ENCODE data around the gene UBE2C. TPM values are rescaled to one million over a fixed set of nuclear protein-coding genes. Genes with fewer than 3 reads are reported as not detected.
"Not testable (repeated sequence)": the region's sequence is repeated elsewhere in the genome, so short reads cannot be mapped to it uniquely, and the experiment has no call there.

Gene UBE2C
- total RNA-seq, 1 donor from 2014 or later, result 202 TPM

GRCh38 chr20:45828589-45828988 lies 16.1 kb downstream of the UBE2C start:
- H3K36me3 Mint-ChIP-seq (ENCODE audit: low read depth), result no peaks in the 10 kb centered on the region
- no peak for DNase-seq (ENCODE audit: low read depth, low spot score)
- H3K27ac Mint-ChIP-seq (ENCODE audit: unreplicated experiment), result no peak overlapping the region
- H3K9me3 Mint-ChIP-seq, result no peaks in the 10 kb centered on the region
- no peak overlapping the region for H3K4me3 Mint-ChIP-seq
- peaks cover 13% of the 10 kb centered on the region for H3K27me3 Mint-ChIP-seq (ENCODE audit: low read depth)
- H3K4me1 Mint-ChIP-seq, result peaks cover 19% of the 10 kb centered on the region
- TF ChIP-seq CTCF (conservative IDR thresholded peaks at IDR 0.05), result no peak

DNA sequence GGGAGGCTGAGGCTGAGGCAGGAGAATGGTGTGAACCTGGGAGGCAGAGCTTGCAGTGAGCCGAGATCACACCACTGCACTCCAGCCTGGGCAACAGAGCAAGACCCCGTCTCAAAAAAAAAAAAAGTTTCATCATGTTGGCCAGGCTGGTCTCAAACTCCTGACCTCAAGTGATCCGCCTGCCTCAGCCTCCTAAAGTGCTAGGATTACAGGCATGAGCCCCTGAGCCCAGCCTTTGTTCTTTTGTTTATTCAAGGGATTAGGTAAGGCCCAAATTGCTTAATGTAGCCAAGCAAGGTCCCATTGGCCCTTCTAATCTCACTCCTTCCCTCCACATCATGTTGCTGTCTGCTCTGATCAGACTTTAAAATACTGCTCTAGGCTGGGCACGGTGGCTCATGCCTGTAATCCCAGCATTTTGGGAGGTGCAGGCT lies 17.2 kb downstream of the UBE2C start:
- not testable (repeated sequence) for H3K9me3 Mint-ChIP-seq; H3K36me3 Mint-ChIP-seq (ENCODE audit: low read depth); H3K4me3 Mint-ChIP-seq; H3K27me3 Mint-ChIP-seq (ENCODE audit: low read depth); H3K27ac Mint-ChIP-seq (ENCODE audit: unreplicated experiment); DNase-seq (ENCODE audit: low read depth, low spot score)
- peaks cover 18% of the 10 kb centered on the region for H3K4me1 Mint-ChIP-seq

DNA sequence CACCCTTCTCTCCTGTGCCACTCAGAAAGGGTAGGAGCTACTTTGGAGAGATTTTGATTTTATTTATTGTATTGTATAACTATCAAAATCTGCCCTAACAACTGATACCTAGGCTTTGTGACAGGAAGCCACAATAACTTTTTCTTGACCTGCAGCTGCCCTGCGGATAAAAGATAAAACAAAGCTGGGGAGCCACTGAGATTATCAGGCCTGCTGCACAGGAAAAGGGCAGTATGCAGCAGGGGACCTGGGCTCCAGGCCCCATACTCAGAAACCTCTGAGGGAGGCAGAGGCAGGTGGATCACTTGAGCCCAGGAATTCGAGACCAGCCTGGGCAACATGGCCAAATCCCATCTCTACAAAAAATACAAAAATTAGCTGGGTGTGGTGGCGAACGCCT lies 20.2 kb downstream of the UBE2C start:
- DNase-seq (ENCODE audit: low read depth, low spot score), result no peak
- H3K9me3 Mint-ChIP-seq, result no peaks in the 10 kb centered on the region
- TF ChIP-seq CTCF (conservative IDR thresholded peaks at IDR 0.05), result no peak
- H3K4me3 Mint-ChIP-seq, result peak overlapping the region; percentile 86
- H3K4me1 Mint-ChIP-seq, result peaks cover 31% of the 10 kb centered on the region
- no peaks in the 10 kb centered on the region for H3K27me3 Mint-ChIP-seq (ENCODE audit: low read depth)
- H3K36me3 Mint-ChIP-seq (ENCODE audit: low read depth), result no peaks in the 10 kb centered on the region
- peak overlapping the region; percentile 32 for H3K27ac Mint-ChIP-seq (ENCODE audit: unreplicated experiment)

GRCh38 chr20:45833030-45833882 lies 20.8 kb downstream of the UBE2C start, which contains the start of gene SNX21:
SNX21 (plus strand) TSS chr20:45833799; CDS start chr20:45833920, 121 bp downstream.
- no peak for TF ChIP-seq CTCF (conservative IDR thresholded peaks at IDR 0.05)
- peak; percentile 69 for DNase-seq (ENCODE audit: low read depth, low spot score)
- peak within 1 kb of the TSS; percentile 86 for H3K4me3 Mint-ChIP-seq
- no peaks in the 10 kb centered on the region for H3K9me3 Mint-ChIP-seq
- H3K27ac Mint-ChIP-seq (ENCODE audit: unreplicated experiment), result peak within 1 kb of the TSS; percentile 32
- no peaks in the 10 kb centered on the region for H3K36me3 Mint-ChIP-seq (ENCODE audit: low read depth)
- no peaks in the 10 kb centered on the region for H3K27me3 Mint-ChIP-seq (ENCODE audit: low read depth)
- H3K4me1 Mint-ChIP-seq, result peaks cover 29% of the 10 kb centered on the region

GRCh38 chr20:45833883-45834796 lies 21.7 kb downstream of the UBE2C start:
- DNase-seq (ENCODE audit: low read depth, low spot score), result peak; percentile 68
- Mint-ChIP-seq H3K9me3 (no peaks in the 10 kb centered on the region), H3K4me1 (peaks cover 28% of the 10 kb centered on the region), H3K27me3 (ENCODE audit: low read depth) (no peaks in the 10 kb centered on the region), H3K36me3 (ENCODE audit: low read depth) (no peaks in the 10 kb centered on the region), H3K27ac (ENCODE audit: unreplicated experiment) (no peak overlapping the region), H3K4me3 (peak overlapping the region; percentile 86)
- no peak for TF ChIP-seq CTCF (conservative IDR thresholded peaks at IDR 0.05)
